GM23338 (cell line): ENCODE results near the gene RGS7.

Experiments
- CREB1 ChIP-seq: fragments of 250-450 bp; sonication (Bioruptor Pico); IDR thresholded peaks from 2 replicates; pipeline ENCODE4 v1.5.0; 2020; ENCODE audit warnings: low read depth, mild to moderate bottlenecking, moderate library complexity
- CTCF ChIP-seq, 2 experiments: fragments of 200-600 bp in 1 of 2; sonication (generic) in 1 of 2; conservative IDR thresholded peaks; 2 replicates each; pipeline versions ENCODE4 v1.5.1 to v1.6.1; 2016 to 2017; ENCODE audit warnings: antibody characterized with exemption in 2 of 2, low read depth in 2 of 2, mild to moderate bottlenecking in 2 of 2, moderate library complexity in 1 of 2
- EZH2 ChIP-seq: fragments of 200-600 bp; sonication (generic); IDR thresholded peaks from one replicate; pipeline ENCODE4 v1.8.0; 2017; ENCODE audit warnings: antibody characterized with exemption, mild to moderate bottlenecking, low read depth; ENCODE audit not compliant: unreplicated experiment
- EZH2phosphoT487 ChIP-seq: fragments of 200-600 bp; sonication (generic); IDR thresholded peaks from one replicate; pipeline ENCODE4 v1.8.1; 2018; ENCODE audit warnings: antibody characterized with exemption; ENCODE audit not compliant: unreplicated experiment
- NANOG ChIP-seq: IDR thresholded peaks from 2 replicates; pipeline ENCODE4 v1.6.1; 2016; ENCODE audit warnings: antibody characterized with exemption, borderline replicate concordance
- POLR2AphosphoS5 ChIP-seq: IDR thresholded peaks from 2 replicates; pipeline ENCODE4 v1.6.1; 2016; ENCODE audit warnings: antibody characterized with exemption, low read depth

- TF ChIP-seq CTCF (conservative IDR thresholded peaks at IDR 0.05; ENCODE audit: low read depth in 2 of 2) (no peak), CREB1 (no peak), EZH2 (no peak), POLR2AphosphoS5 (no peak), EZH2phosphoT487 (no peak), NANOG (no peak)
Observed at GRCh38 chr1:241215683-241216082, 141.3 kb downstream of the RGS7 start.
